Activated gamma-delta T cell treated with anti-CD3 and anti-CD28 coated beads, Interleukin-2, amount 50 U/mL, for 16 hours (primary cell): ENCODE measurements around the gene ZFYVE19.
"Not testable (repeated sequence)": the region's sequence is repeated elsewhere in the genome, so short reads cannot be mapped to it uniquely, and the experiment has no call there.

ENCODE experiments used
- DNase-seq: peaks from one replicate; pipeline ENCODE4 v3.0.0-alpha.2; 2020; ENCODE audit warnings: low read depth

Gene ZFYVE19

GRCh38 chr15:40847223-40847961 is 40.5 kb downstream of the ZFYVE19 start:
- no peak for DNase-seq

GRCh38 chr15:40850576-40851112 is 43.8 kb downstream of the ZFYVE19 start:
- DNase-seq: no peak

GRCh38 chr15:40852529-40852928 is 45.6 kb downstream of the ZFYVE19 start:
- DNase-seq: no peak

GRCh38 chr15:40853241-40853890 is 46.5 kb downstream of the ZFYVE19 start:
- no peak for DNase-seq

- DNase-seq: no peak
Observed at GRCh38 chr15:40854161-40854560, 47.3 kb downstream of the ZFYVE19 start.

- DNase-seq: no peak
Observed at GRCh38 chr15:40855706-40856234, 48.9 kb downstream of the ZFYVE19 start.

- no peak for DNase-seq
Observed at GRCh38 chr15:40856746-40857145, 49.9 kb downstream of the ZFYVE19 start.

- peak; percentile 73 for DNase-seq
Observed at GRCh38 chr15:40857601-40858341, 50.9 kb downstream of the ZFYVE19 start.

- DNase-seq: no peak
Observed at GRCh38 chr15:40858706-40859105, 51.8 kb downstream of the ZFYVE19 start.

- DNase-seq: peak; percentile 73
Observed at GRCh38 chr15:40859206-40859851, 52.4 kb downstream of the ZFYVE19 start.

- DNase-seq: not testable (repeated sequence)
Observed at GRCh38 chr15:40861147-40861546, 54.3 kb downstream of the ZFYVE19 start.

- no peak for DNase-seq
Observed at GRCh38 chr15:40863660-40864270, 56.9 kb downstream of the ZFYVE19 start.
